Hematopoietic multipotent progenitor cell treated with erythropoietin and hydrocortisone succinate and interleukin-3 and kit ligand, for 15 days (in vitro differentiated cells): ENCODE data around the gene TMEM132E.

Experiments
- DNase-seq: peaks from one replicate; pipeline ENCODE4 v3.0.0-alpha.2; 2015; ENCODE audit warnings: low spot score

The TMEM132E gene

DNA sequence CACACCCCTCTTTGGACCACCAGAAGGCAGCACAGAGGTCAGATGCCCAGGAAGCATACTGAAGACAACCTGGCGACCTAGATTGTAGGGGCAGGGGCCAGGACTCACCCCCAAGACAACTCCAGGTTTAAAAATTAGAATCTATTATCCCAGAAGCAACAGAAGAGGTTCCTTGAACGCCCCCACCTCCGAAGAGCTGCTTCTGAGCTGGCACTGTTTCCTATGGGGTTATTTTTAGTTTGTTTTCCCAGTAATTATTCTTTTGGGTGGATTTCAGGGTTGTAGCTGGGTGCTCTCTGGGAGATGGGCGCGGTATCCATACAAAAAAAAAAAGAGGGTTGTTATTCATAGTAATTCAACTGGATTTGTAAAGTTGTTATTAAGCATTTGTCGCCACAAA, 10.4 kb upstream of the TMEM132E start:
- no peak for DNase-seq

DNA sequence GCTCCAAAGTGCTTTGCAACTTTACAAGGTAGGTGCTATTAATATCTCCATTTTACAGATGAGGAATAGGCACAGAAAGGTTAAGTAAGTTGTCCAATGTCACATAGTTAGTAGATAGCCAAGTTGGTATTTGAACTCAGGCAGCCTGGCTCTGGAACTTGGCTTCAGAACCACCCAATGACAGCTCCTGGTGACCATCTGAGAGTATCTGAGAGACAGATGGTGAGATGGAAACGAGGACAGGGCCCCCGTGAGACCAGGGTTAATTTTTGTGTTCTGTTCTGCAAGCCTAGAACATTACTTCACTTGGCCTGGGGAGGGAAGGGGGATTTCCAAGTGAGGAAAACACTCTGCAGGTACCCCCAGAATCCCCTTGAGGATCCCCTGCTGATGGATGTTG, 9.8 kb upstream of the TMEM132E start:
- DNase-seq: no peak

- no peak for DNase-seq
These were observed 8.9 kb upstream of the TMEM132E start for GRCh38 chr17:34570506-34570905.

- DNase-seq: no peak
These were observed 7.8 kb upstream of the TMEM132E start for GRCh38 chr17:34571428-34572130.

DNA sequence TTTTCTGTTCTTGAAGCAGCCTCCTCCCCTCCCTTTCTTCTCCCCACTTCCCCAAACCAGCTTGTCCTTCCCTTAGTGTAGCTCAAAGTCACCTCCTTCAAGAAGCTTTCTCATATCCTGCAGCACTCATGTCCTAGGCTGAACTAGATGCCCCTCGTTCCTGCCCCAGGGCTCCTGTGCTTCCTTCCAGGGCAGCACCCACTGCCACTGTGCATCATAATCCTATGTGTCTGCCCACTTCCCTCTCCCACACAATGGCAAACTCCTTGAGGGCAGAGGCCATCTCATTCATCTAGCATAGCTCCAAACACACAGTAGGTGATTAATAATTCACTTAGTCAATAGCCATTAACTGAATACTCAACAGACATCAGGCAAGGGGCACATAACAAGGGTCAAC, 6.9 kb upstream of the TMEM132E start:
- no peak for DNase-seq

- DNase-seq: no peak
These were observed 4.2 kb upstream of the TMEM132E start for GRCh38 chr17:34575182-34575581.

DNA sequence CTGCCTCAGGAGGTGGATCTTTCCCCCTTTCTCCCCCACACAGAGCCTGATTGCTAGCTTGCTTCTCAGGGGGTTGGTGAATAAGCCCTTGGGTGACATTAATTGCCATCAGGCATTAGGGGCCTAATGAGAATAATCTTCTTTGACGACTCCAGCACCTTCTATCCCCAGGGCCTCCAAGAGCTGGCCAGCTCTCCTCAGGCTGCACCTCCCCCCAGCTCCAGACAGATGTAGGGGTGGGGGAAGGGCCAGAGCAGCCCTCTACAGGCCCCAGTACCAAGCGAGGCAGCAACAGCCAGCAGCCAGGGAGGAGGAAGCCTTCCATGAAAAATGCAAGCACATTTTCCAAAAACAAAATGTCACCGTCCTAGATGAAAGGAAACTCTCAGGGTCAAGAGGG, 1.4 kb upstream of the TMEM132E start:
- no peak for DNase-seq

GRCh38 chr17:34578656-34579016, 746 bp upstream of the TMEM132E start:
- no peak for DNase-seq

- no peak for DNase-seq
These were observed 750 bp downstream of the TMEM132E start for GRCh38 chr17:34579979-34580684.

- no peak for DNase-seq
These were observed 1.5 kb downstream of the TMEM132E start for GRCh38 chr17:34580685-34581445.

GRCh38 chr17:34581446-34582184, 2.2 kb downstream of the TMEM132E start:
- no peak for DNase-seq

GRCh38 chr17:34582185-34582900, 3.0 kb downstream of the TMEM132E start:
- no peak for DNase-seq

DNA sequence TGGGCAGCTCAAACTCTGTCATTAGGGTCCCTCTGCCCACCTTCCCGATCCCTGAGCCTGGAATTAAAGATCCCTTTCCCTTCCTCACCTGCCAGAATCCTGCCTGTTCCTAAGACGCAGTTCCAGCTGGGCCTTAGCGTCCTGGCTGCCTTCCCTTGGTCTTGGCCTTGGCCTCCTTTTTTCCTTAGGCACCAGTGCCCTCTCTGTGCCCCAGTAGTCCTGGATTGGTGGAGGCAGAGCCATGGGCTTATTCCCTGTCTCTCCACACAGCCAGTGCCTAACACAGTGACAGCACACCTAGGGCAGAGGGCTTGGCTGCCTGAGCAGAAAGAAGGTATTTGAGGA, 3.5 kb downstream of the TMEM132E start:
- DNase-seq: no peak

DNA sequence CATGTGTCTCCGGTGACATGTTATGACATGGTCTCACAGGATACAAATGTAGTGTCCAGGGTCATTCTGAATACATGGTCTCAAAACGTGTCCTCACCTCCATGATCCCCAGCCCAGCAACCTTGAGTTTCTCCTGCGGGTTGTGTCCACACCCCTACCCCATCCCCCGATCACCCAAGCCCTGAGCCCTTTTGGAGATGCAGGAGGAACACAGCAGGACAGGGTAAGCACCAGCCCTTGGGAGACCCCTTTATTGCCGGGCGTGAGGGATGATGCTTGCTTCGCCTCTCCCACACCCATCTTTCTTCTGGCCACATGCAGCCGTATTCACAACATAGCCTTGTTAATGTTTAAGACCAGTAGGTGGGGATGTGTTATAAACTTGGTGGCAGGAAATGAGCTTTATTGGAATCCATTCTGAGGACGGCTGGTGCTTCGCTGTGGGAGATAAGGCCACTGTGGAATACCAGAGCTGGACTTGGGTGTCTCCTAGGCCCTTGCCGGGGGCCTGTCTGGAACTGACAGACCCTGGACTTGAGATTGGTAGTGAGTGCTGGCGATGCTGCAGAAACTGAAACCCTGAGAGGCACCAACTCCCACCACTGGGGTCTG, 5.5 kb downstream of the TMEM132E start:
- no peak for DNase-seq

- DNase-seq: no peak
These were observed 7.0 kb downstream of the TMEM132E start for GRCh38 chr17:34586346-34586846.

DNA sequence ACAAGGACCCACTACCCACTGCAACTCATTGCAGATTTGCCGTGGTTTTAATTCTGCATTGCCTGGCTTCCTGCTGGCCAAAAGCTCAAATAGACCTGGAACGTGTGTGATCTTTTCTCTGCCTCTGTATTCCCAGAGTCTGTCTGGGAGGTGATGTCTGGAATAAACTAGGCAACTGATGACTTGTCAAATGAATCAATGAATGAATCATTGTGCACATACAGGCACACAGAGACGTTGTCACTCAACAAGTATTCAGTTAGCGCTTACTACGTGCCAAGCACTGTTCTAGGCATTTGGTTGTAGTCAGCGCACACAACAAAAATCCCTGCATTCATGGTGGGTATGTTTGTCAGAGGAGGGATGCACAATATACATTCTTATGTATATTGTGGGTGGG, 8.9 kb downstream of the TMEM132E start:
- no peak for DNase-seq

GRCh38 chr17:34589120-34589965, 10.0 kb downstream of the TMEM132E start:
- no peak for DNase-seq

DNA sequence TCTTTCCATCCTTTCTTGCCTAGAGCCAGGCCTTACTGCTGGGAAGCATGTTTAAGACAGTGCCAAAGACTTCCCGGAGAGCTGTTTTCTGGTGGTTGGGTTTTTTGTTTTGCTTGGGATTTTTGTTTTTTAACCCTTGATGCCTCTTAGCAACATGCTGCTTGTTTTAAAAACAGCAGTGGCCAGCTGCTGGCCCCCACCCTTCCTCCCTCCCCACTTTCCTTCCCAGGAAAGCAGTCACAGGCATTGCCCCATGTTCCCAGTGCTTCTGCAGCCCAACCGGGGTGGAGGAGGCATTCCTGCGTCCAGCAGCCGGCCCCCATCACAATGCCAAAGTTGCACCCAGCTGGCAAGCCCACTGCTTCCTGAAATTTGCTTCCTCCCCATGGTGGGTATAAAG, 12.6 kb downstream of the TMEM132E start:
- DNase-seq: no peak

GRCh38 chr17:34596920-34597319, 17.5 kb downstream of the TMEM132E start:
- DNase-seq: no peak

DNA sequence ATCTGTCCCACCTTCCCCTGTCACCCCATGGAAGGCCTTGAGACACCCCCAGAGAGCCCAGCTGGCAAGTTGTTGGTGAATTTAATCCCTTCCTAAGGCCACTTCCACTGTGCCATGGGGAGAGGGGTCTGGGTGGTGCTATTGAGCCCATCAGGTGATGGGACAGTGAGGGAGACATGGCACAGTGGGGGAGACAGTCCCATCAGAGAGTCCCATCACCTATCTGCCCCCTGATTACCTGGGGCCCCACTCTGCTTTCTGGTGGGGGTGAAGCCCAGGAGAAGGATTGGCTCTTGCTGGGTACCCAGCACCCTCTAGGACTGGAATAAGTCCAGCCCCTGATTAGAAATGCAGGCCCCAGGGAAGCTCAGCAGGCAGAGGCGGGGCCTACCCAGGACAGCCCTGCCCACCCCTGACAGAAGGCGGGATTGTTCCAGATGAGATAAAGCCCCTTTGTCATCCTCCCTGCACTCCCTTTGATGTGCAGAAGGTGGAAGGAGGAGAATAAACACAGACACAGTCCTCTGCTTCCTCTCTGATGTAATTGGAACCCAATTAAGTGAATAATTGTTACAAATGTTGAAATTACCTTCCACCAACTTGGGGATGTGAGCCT, 18.9 kb downstream of the TMEM132E start:
- no peak for DNase-seq
